T47D (cell line): ENCODE results near the gene ADGRG4.

ENCODE experiments used
- DNase-seq, 2 experiments: peaks; one replicate each; pipeline versions ENCODE4 v3.0.0 to v3.0.0-alpha.2; 2011 to 2012; ENCODE audit warnings: low read depth in 1 of 2, low spot score in 1 of 2
- JUND ChIP-seq: IDR thresholded peaks from 2 replicates; pipeline ENCODE4 v1.6.1; 2012; ENCODE audit warnings: low read depth
- in situ Hi-C: cut with HindIII; loops from 2 replicates; pipeline ENCODE4 v1.10.0; 2016; ENCODE audit warnings: low sequenced_read_pairs, low pct_unique_long_range_greater_than_20kb

Gene ADGRG4

GRCh38 chrX:136354201-136354600, 53.4 kb downstream of the ADGRG4 start:
- in situ Hi-C loops, result no loop called here
- no peak for DNase-seq
- no peak for TF ChIP-seq JUND

DNA sequence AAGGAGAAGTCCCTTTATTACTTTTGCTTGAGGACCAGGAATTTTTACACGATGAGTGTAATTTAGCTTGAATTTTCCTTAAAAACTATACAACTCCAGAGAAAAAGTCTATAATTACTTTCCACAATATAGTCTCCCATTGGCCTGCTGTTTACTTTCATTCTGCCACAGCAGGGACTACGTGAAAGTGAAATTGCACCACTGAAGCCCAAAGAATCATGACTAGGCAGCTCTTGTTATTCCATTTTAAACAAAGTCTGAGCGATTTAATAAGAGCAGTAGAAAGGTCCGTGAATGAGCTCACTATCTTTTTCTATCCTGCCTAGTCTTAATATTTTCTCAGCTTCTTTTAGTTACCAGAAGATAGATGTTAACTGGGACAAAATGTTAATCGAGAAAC, 68.6 kb downstream of the ADGRG4 start:
- no peak for DNase-seq
- in situ Hi-C loops, result no loop called here
- no peak for TF ChIP-seq JUND

DNA sequence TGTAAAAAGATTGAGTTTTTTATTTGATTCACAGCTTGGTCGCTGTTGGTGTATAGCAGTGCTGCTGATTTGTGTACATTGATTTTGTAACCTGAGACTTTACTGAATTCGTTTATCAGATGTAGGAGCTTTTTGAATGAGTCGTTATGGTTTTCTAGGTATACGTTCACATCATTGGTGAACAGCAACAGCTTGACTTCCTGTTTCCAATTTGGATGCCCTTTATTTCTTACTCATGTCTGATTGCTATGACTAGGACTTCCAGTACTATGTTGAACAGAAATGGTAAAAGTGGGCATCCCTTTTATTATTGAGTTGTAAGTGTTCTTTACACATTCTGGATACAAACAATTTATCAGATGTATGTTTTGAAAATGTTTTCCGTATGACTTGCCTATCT, 76.0 kb downstream of the ADGRG4 start:
- TF ChIP-seq JUND, result no peak
- in situ Hi-C loops, result no loop called here
- no peak for DNase-seq

- DNase-seq, result no peak
- in situ Hi-C loops, result no loop called here
- no peak for TF ChIP-seq JUND
Measured at GRCh38 chrX:136380010-136380769, 79.4 kb downstream of the ADGRG4 start.

GRCh38 chrX:136386173-136386572, 85.4 kb downstream of the ADGRG4 start:
- DNase-seq, result no peak
- in situ Hi-C loops, result no loop called here
- TF ChIP-seq JUND, result no peak

DNA sequence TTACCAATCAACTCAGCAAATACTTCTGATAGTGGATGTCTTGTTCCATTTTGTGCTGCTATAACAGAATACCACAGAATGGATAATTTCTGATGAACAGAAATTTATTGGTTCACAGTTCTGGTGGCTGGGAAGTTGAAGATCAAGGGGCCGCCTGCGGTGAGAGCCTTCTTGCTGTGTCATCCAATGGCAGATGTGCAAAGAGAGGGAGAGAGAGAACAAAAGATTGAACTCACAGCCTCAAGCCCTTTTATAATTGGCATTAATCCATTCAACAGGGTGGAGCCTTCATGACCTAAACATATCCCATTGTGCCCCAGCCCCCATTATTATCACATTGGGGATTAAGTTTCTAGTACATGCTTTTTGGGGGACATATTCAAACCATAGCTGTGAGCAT, 86.1 kb downstream of the ADGRG4 start:
- no peak for TF ChIP-seq JUND
- no peak for DNase-seq
- in situ Hi-C loops, result no loop called here

DNA sequence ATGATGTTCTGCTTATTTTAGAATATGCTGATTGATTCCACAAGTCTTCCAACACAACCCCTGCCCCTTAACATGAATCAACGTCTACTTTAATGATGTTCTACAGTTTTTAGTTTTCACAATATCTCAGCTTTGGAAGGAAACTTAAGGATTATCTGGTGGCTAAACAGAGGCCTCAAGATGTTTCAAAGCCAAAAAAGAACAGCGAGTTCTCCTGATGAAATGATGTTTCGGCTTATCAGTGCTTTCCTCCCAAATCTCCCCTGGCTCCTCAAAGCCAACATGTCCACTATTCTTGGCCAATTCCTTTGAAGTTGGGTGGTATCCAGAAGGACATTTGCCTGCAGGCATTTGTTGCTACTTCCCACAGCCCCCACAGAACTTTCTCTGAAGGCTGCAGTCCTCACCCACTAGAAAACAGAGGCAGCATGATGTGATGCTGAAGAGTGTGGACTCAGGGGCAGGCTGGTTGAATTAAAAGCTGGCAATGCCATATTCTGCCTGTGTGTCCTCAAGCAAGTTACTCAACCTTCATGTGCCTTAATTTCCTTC, 87.3 kb downstream of the ADGRG4 start:
- in situ Hi-C loops, result no loop called here
- no peak for DNase-seq
- TF ChIP-seq JUND, result no peak

- in situ Hi-C loops, result no loop called here
- DNase-seq, result no peak
- TF ChIP-seq JUND, result no peak
Measured at GRCh38 chrX:136390921-136391320, 90.2 kb downstream of the ADGRG4 start.

DNA sequence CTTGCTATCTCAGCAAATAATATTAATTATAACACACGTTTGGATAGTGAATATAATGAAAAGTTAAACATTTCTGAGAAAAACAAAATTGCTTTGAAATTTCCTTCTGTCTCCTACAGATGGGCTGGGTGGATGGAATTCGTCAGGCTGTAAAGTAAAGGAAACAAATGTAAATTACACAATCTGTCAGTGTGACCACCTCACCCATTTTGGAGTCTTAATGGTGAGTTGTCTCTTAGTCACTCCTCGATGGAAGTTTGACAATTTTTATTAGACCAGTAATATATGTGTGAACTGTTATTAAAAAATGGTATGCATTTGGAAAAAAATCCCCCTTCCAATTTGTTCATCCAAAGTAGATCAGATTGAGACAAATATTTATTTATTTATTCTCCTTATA, 94.5 kb downstream of the ADGRG4 start:
- DNase-seq, result no peak
- TF ChIP-seq JUND, result no peak
- in situ Hi-C loops, result no loop called here

DNA sequence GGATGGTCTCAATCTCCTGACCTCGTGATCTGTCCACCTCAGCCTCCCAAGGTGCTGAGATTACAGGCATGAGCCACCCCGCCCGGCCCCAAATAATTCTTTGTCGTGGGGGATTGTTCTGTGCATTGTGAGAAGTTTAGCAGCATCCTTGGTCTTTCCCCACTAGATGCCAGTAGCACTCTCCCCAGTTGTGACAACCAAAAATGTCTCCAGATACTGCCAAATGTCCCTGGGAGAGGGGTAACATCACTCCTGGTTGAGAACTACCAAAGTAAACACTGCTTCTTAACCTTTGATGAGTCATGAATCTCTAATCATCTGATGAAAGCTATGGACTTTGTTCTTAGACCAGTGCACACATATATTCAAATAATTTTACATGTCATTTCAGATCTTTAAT, 96.2 kb downstream of the ADGRG4 start:
- peak in 1 of 2 experiments; percentile 1 for DNase-seq
- no peak for TF ChIP-seq JUND
- in situ Hi-C loops, result no loop called here

DNA sequence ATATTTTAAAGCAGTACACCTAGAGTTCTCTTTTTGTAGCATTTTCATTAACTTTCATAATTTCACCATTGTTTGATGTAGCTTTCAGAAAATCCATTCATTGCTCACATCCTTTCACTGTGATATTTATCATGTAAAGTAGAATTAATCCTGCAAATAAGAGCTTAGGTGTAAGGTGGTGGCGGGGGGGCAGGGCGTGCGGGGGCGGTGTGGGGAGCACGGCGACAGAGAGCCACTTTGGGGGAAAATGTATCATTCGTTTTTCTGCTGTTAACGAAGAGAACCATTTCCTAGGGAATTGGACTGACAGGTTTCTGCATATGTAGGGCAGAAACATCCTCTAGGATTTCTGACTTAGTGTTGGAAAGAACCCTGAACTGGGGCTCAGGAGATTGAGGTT, 104.4 kb downstream of the ADGRG4 start:
- in situ Hi-C loops, result no loop called here
- DNase-seq, result no peak
- no peak for TF ChIP-seq JUND

DNA sequence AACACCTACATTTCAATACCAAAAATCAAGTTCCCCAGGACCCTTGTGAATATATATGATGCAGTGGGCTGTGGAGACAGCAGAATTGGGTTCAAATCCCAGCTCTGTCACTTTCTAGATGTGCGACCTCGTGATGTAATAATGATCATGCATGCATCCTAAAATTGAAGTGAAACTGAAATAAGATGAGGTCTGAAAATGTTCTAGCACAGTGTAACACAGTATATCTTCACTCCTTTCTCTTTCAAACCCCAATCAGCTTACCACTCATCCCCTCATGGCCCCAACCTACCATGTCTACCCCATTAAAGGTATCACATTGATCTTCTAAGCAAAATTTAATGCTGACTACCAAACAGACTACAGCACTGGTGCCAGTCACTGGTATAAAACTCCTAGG, 117.0 kb downstream of the ADGRG4 start:
- in situ Hi-C loops, result no loop called here
- DNase-seq, result no peak
- TF ChIP-seq JUND, result no peak

DNA sequence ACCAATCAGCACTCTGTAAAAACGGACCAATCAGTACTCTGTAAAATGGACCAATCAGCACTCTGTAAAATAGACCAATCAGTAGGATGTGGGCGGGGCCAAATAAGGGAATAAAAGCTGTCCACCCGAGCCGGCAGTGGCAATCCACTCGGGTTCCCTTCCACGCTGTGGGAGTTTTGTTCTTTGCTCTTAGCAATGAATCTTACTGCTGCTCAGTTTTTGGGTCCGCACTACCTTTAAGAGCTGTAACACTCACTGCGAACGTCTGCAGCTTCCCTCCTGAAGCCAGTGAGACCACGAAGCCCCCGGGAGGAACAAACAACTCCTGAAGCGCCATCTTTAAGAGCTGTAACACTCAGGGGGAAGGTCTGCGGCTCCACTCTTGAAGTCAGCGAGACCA, 120.6 kb downstream of the ADGRG4 start:
- no peak for TF ChIP-seq JUND
- no peak for DNase-seq
- in situ Hi-C loops, result no loop called here

- TF ChIP-seq JUND, result no peak
- peak in 1 of 2 experiments; percentile 5 for DNase-seq
- in situ Hi-C loops, result no loop called here
Measured at GRCh38 chrX:136423724-136424123, 123.0 kb downstream of the ADGRG4 start.
